ENCODE data around the gene SORBS1. TPM values are rescaled to one million over a fixed set of nuclear protein-coding genes. Genes with fewer than 3 reads are reported as not detected.

Gene SORBS1
- total and polyA plus RNA-seq, 9 of the 15 experiments (the other 6 are each of a cell fraction or from before 2014, with no cell fraction given): 2.0 to 13.3 (median 6.5) TPM

DNA sequence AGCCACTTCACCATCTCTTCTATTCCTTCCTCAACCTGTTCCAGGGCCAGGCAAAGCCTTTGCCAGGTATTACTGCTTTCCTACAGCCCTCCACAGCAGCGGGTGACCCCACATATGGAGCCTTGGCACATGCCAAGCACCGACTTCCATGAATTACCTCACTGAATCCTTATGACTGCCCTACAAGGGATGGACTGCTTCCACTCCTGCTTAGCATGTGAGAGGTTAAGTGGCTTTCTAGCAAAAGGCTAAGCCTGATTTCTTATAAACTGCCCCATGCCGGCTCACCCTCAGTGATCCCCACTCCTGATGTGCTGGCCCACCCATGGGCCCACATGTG lies 226.4 kb downstream of the SORBS1 start:
- BruUV-seq (replicated peaks): no TSS peak
- Histone ChIP-seq H3K4me3 (no peak overlapping the region), H3K9me3 (replicated peaks; ENCODE audit: control insufficient read depth, insufficient read depth, low read depth, low read length) (no peaks in the 10 kb centered on the region), H3K4me2 (ENCODE audit: insufficient read depth, low read length) (no peak overlapping the region), H3K27me3 (ENCODE audit: control insufficient read depth in 2 of 2, insufficient read depth in 2 of 2, low read length in 2 of 2) (no peaks in the 10 kb centered on the region; a peak in 1 of 5 replicates), H3K9ac (ENCODE audit: insufficient read depth in 1 of 2, low read depth in 2 of 2, low read length in 2 of 2) (peak overlapping the region in 1 of 2 experiments; percentile 72; a peak in 2 of 4 replicates), H3K9me1 (ENCODE audit: control insufficient read depth, insufficient read depth, low read length) (no peaks in the 10 kb centered on the region), H3K27ac (ENCODE audit: extremely low read depth, low read depth, low read length) (no peak overlapping the region; the same call in 2 of the 3 replicates), H3K79me2 (ENCODE audit: control insufficient read depth, insufficient read depth, low read length) (no peaks in the 10 kb centered on the region), H3K4me1 (replicated peaks in 1 of 2; ENCODE audit: control insufficient read depth in 2 of 2, insufficient read depth in 2 of 2, low read length in 2 of 2) (peaks cover 5 to 9% of the 10 kb centered on the region in 2 experiments; a peak in 4 of 5 replicates), H2AFZ (ENCODE audit: low read depth, low read length) (0 out of 2 replicates have a peak overlapping the region, but pooled peaks have one; percentile 9), H3K36me3 (ENCODE audit: control insufficient read depth, insufficient read depth, low read length) (no peaks in the 10 kb centered on the region; the same call in 2 of the 3 replicates), H4K20me1 (replicated peaks; ENCODE audit: control insufficient read depth, insufficient read depth, low read length) (no peaks in the 10 kb centered on the region)
- FAIRE-seq (no peak), ATAC-seq (no peak), DNase-seq (ENCODE audit: extremely low read depth in 1 of 4, low spot score in 3 of 4) (no peak)
- intact Hi-C loops (cut with micrococcal nuclease) (no loop called here), in situ Hi-C loops (cut with MboI) (no loop called here)
- WGBS (ENCODE audit: insufficient coverage, low coverage, missing lambda C conversion rate): 41% methylated on average over 3 of the region's 3 CpGs
- CTCF ChIA-PET (ENCODE audit: low intra/inter-chr PET ratio): no interaction called here
- POLR2A ChIA-PET: no interaction called here
- TF ChIP-seq GATA2 (CRISPR knock-in tag; IDR thresholded peaks at IDR 0.05) (no peak), FOXM1 (IDR thresholded peaks at IDR 0.05; ENCODE audit: low read depth) (no peak), FOXM1 (CRISPR knock-in tag; IDR thresholded peaks at IDR 0.05; ENCODE audit: low read depth) (no peak)

DNA sequence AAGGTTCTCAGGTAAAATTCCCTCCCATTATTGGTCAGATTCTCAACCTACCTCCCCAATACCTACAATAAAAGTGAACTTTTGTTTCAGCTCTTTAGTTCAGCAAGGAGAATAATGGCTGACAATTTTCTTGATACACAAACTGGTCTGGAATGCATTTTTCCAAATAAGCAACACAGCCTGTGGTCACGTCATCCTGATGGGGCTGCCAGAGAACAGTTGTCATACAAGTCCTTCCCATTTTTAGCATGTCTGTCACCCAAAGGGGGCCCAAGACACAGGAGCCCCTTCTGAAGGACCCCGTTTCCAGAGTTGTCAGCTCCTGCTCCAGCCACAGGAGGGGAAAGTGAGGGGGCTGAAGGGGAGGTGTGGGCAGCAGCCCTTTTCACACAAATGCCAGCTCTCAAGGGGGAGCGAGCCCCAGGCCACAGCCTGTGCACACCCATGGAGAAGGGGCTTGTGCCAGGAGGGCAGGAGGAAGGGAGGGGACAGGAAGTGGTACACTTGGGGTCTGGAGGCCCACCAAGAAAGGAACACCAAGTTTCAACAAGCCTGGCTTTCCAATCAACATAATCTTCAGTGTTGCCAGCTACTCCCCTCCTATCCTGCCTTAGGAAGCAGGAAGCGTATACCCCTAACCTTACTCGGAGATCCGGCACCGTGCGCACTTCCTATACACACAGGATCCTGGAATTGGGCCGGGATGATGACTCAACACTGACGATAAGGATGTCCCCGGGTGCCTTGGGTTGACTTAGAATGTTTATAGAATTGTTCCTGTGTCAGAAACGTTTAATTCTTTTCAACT lies 227.0 kb downstream of the SORBS1 start:
- ChIA-PET POLR2A (interaction anchor here (1.1 kb wide), 1 partner anchor 15 kb away, joined by 3 read pairs; no protein-coding TSS in a partner anchor), CTCF (ENCODE audit: low intra/inter-chr PET ratio) (no interaction called here)
- intact Hi-C loops (cut with micrococcal nuclease) (no loop called here), in situ Hi-C loops (cut with MboI) (no loop called here)
- WGBS (ENCODE audit: insufficient coverage, low coverage, missing lambda C conversion rate): 35% methylated on average over 11 of the region's 12 CpGs
- DNase-seq (ENCODE audit: extremely low read depth in 1 of 4, low spot score in 3 of 4) (peak in 2 of 4 experiments; percentile 35 to 44), ATAC-seq (no peak), FAIRE-seq (no peak)
- Histone ChIP-seq H3K27ac (ENCODE audit: extremely low read depth, low read depth, low read length) (no peak overlapping the region), H3K4me1 (replicated peaks in 1 of 2; ENCODE audit: control insufficient read depth in 2 of 2, insufficient read depth in 2 of 2, low read length in 2 of 2) (peaks cover 5 to 9% of the 10 kb centered on the region in 2 experiments; a peak in 4 of 5 replicates), H3K4me3 (no peak overlapping the region), H3K36me3 (ENCODE audit: control insufficient read depth, insufficient read depth, low read length) (no peaks in the 10 kb centered on the region; the same call in 2 of the 3 replicates), H3K27me3 (ENCODE audit: control insufficient read depth in 2 of 2, insufficient read depth in 2 of 2, low read length in 2 of 2) (no peaks in the 10 kb centered on the region; a peak in 1 of 5 replicates), H4K20me1 (replicated peaks; ENCODE audit: control insufficient read depth, insufficient read depth, low read length) (no peaks in the 10 kb centered on the region), H3K9me1 (ENCODE audit: control insufficient read depth, insufficient read depth, low read length) (no peaks in the 10 kb centered on the region), H2AFZ (ENCODE audit: low read depth, low read length) (0 out of 2 replicates have a peak overlapping the region, but pooled peaks have one; percentile 9), H3K9ac (ENCODE audit: insufficient read depth in 1 of 2, low read depth in 2 of 2, low read length in 2 of 2) (no peak overlapping the region), H3K79me2 (ENCODE audit: control insufficient read depth, insufficient read depth, low read length) (no peaks in the 10 kb centered on the region), H3K4me2 (ENCODE audit: insufficient read depth, low read length) (no peak overlapping the region), H3K9me3 (replicated peaks; ENCODE audit: control insufficient read depth, insufficient read depth, low read depth, low read length) (no peaks in the 10 kb centered on the region)
- BruUV-seq (replicated peaks): no TSS peak
- TF ChIP-seq ZNF589 (CRISPR knock-in tag; IDR thresholded peaks at IDR 0.05; ENCODE audit: low read depth) (no peak), ATF4 (CRISPR knock-in tag; IDR thresholded peaks at IDR 0.05) (no peak), FOSL1 (tag; conservative IDR thresholded peaks at IDR 0.05) (peak; percentile 51), RFX5 (IDR thresholded peaks at IDR 0.05; ENCODE audit: low read depth, low read length) (no peak), ZNF507 (tag; conservative IDR thresholded peaks at IDR 0.05) (no peak), ATF3 (IDR thresholded peaks at IDR 0.05) (peak; percentile 26; the same call in 1 of the 2 replicates), ATF3 (CRISPR knock-in tag; conservative IDR thresholded peaks at IDR 0.05) (no peak), TOE1 (IDR thresholded peaks at IDR 0.05; ENCODE audit: borderline replicate concordance) (no peak), TOE1 (CRISPR knock-in tag; IDR thresholded peaks at IDR 0.05; ENCODE audit: borderline replicate concordance, low read depth) (no peak), SAFB2 (IDR thresholded peaks at IDR 0.05; ENCODE audit: borderline replicate concordance, low read depth, low read length, severe bottlenecking) (no peak), ZNF780A (CRISPR knock-in tag; IDR thresholded peaks at IDR 0.05) (no peak)
